Smooth muscle cell (in vitro differentiated cells): Measurements from ENCODE around the gene CER1. TPM values are rescaled to one million over a fixed set of nuclear protein-coding genes. Genes with fewer than 3 reads are reported as not detected.

Experiments
- DNase-seq: peaks from one replicate; lab custom pipeline; 2025; ENCODE audit not compliant: unreplicated experiment; lab: John Stamatoyannopoulos, UW
- H2AFZ ChIP-seq: fragments of 200-600 bp; sonication (generic); 2 replicates; pipeline ENCODE4 v1.6.0; 2016; ENCODE audit warnings: antibody characterized with exemption, low read depth, mild to moderate bottlenecking
- H3F3A ChIP-seq: fragments of 200-600 bp; sonication (generic); 2 replicates; pipeline ENCODE4 v1.6.0; 2017; ENCODE audit warnings: antibody characterized with exemption, low read depth
- H3K27ac ChIP-seq: fragments of 200-600 bp; sonication (generic); 2 replicates; pipeline ENCODE4 v1.5.1; 2016; ENCODE audit warnings: low read depth, mild to moderate bottlenecking
- H3K27me3 ChIP-seq: fragments of 200-600 bp; sonication (generic); 2 replicates; pipeline ENCODE4 v1.6.1; 2016; ENCODE audit warnings: low read depth, mild to moderate bottlenecking
- H3K36me3 ChIP-seq: fragments of 200-600 bp; sonication (generic); 2 replicates; pipeline ENCODE4 v1.5.1; 2016; ENCODE audit warnings: low read depth
- H3K4me1 ChIP-seq: fragments of 200-600 bp; sonication (generic); 2 replicates; pipeline ENCODE4 v1.5.1; 2016; ENCODE audit warnings: low read depth
- H3K4me2 ChIP-seq: fragments of 200-600 bp; sonication (generic); 2 replicates; pipeline ENCODE4 v1.6.0; 2016; ENCODE audit warnings: mild to moderate bottlenecking
- H3K4me3 ChIP-seq: fragments of 200-600 bp; sonication (generic); 2 replicates; pipeline ENCODE4 v1.5.1; 2016; ENCODE audit warnings: mild to moderate bottlenecking
- H3K79me2 ChIP-seq: fragments of 200-600 bp; sonication (generic); 2 replicates; pipeline ENCODE4 v1.6.0; 2016; ENCODE audit warnings: low read depth, mild to moderate bottlenecking
- H3K9ac ChIP-seq: fragments of 200-600 bp; sonication (generic); 2 replicates; pipeline ENCODE4 v1.6.0; 2016; ENCODE audit warnings: low read depth
- H3K9me3 ChIP-seq: fragments of 200-600 bp; sonication (generic); replicated peaks from 2 replicates; pipeline ENCODE4 v1.5.1; 2016; ENCODE audit warnings: low read depth
- H4K20me1 ChIP-seq: fragments of 200-600 bp; sonication (generic); 2 replicates; pipeline ENCODE4 v1.6.0; 2016; ENCODE audit warnings: low read depth
- whole genome bisulfite sequencing: methylation state at CpG from one replicate; pipeline ENCODE4 v1.1.7; 2016; ENCODE audit warnings: low lambda C conversion rate; 5-methylcytosine and 5-hydroxymethylcytosine counted together
- polyA plus RNA-seq: library from polyadenylated mRNA; unstranded; fragments of >200 nt; fragmentation: Nextera tagmentation; extraction: Ambion mirVana; gene quantifications from 2 replicates; pipeline ENCODE4 v1.2.1, GENCODE V29; 2016
- total RNA-seq: library from RNA; depleted of rRNA; stranded (reverse); fragments of >200 nt; gene quantifications from 2 replicates; pipeline ENCODE4 v1.2.3, GENCODE V29; 2014
- TF ChIP-seq, protein P1 (sequence below): fragments of 200-600 bp; sonication (generic); IDR thresholded peaks from 2 replicates; pipeline ENCODE4 v1.5.1; 2017; ENCODE audit warnings: borderline replicate concordance, mild to moderate bottlenecking, antibody characterized with exemption; ENCODE audit not compliant: insufficient read depth, poor library complexity, severe bottlenecking

The CER1 gene
- total and polyA plus RNA-seq, 2 experiments from 2014 or later, result 1.6 TPM; not detected in 1

DNA sequence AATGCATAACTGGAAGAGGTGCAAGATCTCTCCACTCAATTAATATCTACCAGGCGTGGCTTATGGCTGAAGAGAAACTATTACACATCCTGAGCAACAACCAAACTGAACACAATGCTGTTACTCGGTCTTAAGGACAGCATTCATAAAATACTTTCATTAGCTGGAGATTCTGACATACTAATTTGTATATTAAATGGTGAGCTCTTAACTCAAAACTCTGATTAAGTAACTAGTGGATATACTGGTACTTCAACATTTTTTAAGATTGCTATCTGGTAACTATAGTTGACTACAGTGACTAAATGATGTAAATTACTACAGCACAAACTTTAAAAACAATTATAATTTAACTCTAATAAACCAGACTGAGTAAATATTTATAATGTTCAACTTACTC, 45.1 kb downstream of the CER1 start:
- Histone ChIP-seq H3K27me3 (no peaks in the 10 kb centered on the region), H3K9ac (no peak overlapping the region), H2AFZ (no peak overlapping the region), H3K36me3 (no peaks in the 10 kb centered on the region), H3F3A (no peaks in the 10 kb centered on the region), H3K4me3 (no peak overlapping the region), H3K79me2 (peaks cover 4% of the 10 kb centered on the region), H3K27ac (peak overlapping the region; percentile 39), H3K4me1 (no peaks in the 10 kb centered on the region), H3K4me2 (no peak overlapping the region), H3K9me3 (no peaks in the 10 kb centered on the region), H4K20me1 (no peaks in the 10 kb centered on the region)
- no peak for DNase-seq
- WGBS, result 87% methylated on average over 2 of the region's 2 CpGs
- TF ChIP-seq, protein P1, sequence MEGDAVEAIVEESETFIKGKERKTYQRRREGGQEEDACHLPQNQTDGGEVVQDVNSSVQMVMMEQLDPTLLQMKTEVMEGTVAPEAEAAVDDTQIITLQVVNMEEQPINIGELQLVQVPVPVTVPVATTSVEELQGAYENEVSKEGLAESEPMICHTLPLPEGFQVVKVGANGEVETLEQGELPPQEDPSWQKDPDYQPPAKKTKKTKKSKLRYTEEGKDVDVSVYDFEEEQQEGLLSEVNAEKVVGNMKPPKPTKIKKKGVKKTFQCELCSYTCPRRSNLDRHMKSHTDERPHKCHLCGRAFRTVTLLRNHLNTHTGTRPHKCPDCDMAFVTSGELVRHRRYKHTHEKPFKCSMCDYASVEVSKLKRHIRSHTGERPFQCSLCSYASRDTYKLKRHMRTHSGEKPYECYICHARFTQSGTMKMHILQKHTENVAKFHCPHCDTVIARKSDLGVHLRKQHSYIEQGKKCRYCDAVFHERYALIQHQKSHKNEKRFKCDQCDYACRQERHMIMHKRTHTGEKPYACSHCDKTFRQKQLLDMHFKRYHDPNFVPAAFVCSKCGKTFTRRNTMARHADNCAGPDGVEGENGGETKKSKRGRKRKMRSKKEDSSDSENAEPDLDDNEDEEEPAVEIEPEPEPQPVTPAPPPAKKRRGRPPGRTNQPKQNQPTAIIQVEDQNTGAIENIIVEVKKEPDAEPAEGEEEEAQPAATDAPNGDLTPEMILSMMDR, result no peak

DNA sequence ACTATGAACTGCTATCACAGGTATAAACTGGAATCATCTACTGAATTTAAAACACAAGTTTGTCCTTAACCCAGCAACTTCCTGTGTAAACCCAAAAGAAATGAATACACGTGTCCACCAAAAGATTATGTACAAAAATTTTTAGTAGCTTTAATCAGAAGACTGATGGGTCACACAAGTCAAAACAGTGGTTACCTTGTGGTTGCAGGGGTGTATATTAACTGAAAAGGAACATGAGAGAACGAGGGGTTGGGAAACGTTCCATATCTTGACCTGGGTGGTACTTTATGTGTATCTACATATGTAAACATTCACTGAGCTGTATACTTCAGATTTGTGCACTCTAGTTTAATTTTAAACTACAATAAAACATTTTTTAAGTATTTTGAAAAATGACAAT, 47.9 kb downstream of the CER1 start:
- no peaks in the 10 kb centered on the region for H3K4me1 ChIP-seq

DNA sequence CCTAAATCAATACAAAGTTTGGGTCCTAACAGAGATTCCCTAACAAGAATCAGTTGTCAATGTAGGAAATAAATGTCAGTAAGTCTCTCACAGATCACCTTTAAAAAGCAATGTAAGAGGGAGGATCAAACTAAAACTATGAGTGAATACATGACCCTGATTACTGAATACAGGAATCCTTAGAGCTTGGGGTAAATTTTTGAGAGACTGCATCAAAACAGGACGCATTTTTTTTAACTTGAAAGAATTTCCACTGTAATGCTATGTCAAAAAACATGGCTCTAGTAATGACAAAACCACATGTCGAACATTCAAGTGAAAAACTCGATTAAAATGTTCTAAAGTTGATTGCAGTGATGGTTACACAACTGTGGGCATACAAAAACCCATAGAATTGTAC, 51.2 kb downstream of the CER1 start:
- H3K9ac ChIP-seq, result no peak overlapping the region
- H3K36me3 ChIP-seq, result no peaks in the 10 kb centered on the region
- H3K4me2 ChIP-seq, result no peak overlapping the region
- H3K27ac ChIP-seq, result no peak overlapping the region
- H3K27me3 ChIP-seq, result no peaks in the 10 kb centered on the region
- TF ChIP-seq, protein P1, result no peak
- DNase-seq, result no peak
- no peaks in the 10 kb centered on the region for H4K20me1 ChIP-seq
- H2AFZ ChIP-seq, result no peak overlapping the region
- H3F3A ChIP-seq, result no peaks in the 10 kb centered on the region
- H3K9me3 ChIP-seq, result no peaks in the 10 kb centered on the region
- WGBS, result 89% methylated on average over 3 of the region's 3 CpGs
- no peaks in the 10 kb centered on the region for H3K4me1 ChIP-seq
- no peak overlapping the region for H3K4me3 ChIP-seq
- no peaks in the 10 kb centered on the region for H3K79me2 ChIP-seq

More for the DNA sequence above, 47.9 kb downstream of the CER1 start:
- no peaks in the 10 kb centered on the region for H3K36me3 ChIP-seq
- H3K4me3 ChIP-seq, result no peak overlapping the region
- no peak overlapping the region for H3K27ac ChIP-seq
- no peak overlapping the region for H3K4me2 ChIP-seq
- H4K20me1 ChIP-seq, result no peaks in the 10 kb centered on the region
- DNase-seq, result no peak
- TF ChIP-seq, protein P1, result no peak
- no peaks in the 10 kb centered on the region for H3K9me3 ChIP-seq
- WGBS, result 88% methylated on average over 3 of the region's 3 CpGs
- H2AFZ ChIP-seq, result no peak overlapping the region
- no peaks in the 10 kb centered on the region for H3K79me2 ChIP-seq
- no peaks in the 10 kb centered on the region for H3K27me3 ChIP-seq
- no peaks in the 10 kb centered on the region for H3F3A ChIP-seq
- no peak overlapping the region for H3K9ac ChIP-seq

DNA sequence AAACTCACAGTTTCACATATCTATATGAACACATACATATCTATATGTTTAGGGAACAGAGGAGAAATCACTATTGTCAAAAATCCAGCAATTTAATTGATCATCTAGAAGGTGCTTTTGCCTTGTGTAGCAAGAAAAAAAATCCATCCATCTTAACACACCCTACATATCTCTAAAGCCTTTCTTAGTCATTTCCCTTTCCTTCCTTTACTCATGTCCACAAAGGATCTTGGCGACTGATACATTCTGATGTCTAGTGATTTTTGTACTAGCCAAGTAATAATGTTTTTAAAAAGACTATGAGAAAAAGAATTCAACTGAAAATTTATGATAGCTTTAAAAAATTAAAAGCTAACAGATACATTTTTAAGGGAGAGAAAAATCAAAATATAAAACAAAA, 51.8 kb downstream of the CER1 start:
- DNase-seq, result no peak
- Histone ChIP-seq H3K27me3 (no peaks in the 10 kb centered on the region), H3K4me3 (no peak overlapping the region), H3K4me2 (no peak overlapping the region), H3K9ac (no peak overlapping the region), H2AFZ (no peak overlapping the region), H3K4me1 (no peaks in the 10 kb centered on the region), H3F3A (no peaks in the 10 kb centered on the region), H3K9me3 (no peaks in the 10 kb centered on the region), H3K79me2 (no peaks in the 10 kb centered on the region), H4K20me1 (no peaks in the 10 kb centered on the region), H3K36me3 (no peaks in the 10 kb centered on the region), H3K27ac (no peak overlapping the region)
- 55% methylated on average over 1 of the region's 1 CpG for WGBS
- TF ChIP-seq, protein P1, result no peak
